OCI-LY7 (cell line): ENCODE data around the gene KDM2B. TPM values are rescaled to one million over a fixed set of nuclear protein-coding genes. Genes with fewer than 3 reads are reported as not detected.

Experiments
- BruUV-seq: library from RNA; stranded (reverse); fragments of 400-500 nt; replicated peaks from 2 replicates; lab custom pipeline; 2021; lab: Mats Ljungman, UMichigan
- CTCF ChIA-PET: fragments of 300-600 bp; sonication (Branson Sonifier 250); formaldehyde crosslinking; loops from one replicate; lab custom pipeline; 2022; ENCODE audit warnings: antibody characterized with exemption; ENCODE audit not compliant: unreplicated experiment; lab: Charles Lee
- POLR2A ChIA-PET: fragments of 300-600 bp; sonication (Branson Sonifier 250); formaldehyde crosslinking; loops from one replicate; lab custom pipeline; 2022; ENCODE audit warnings: antibody characterized with exemption; lab: Charles Lee
- DNase-seq: peaks from one replicate; pipeline ENCODE4 v3.0.0-alpha.2; 2015; ENCODE audit warnings: low spot score
- H2AFZ ChIP-seq: fragments of 200-600 bp; sonication (generic), shearing (Covaris generic); 2 replicates; pipeline ENCODE4 v1.6.1; 2014; ENCODE audit warnings: mild to moderate bottlenecking, antibody characterized with exemption, low read length, moderate library complexity
- H3K27ac ChIP-seq: fragments of 200-600 bp; sonication (generic); 2 replicates; pipeline ENCODE4 v1.5.1; 2014; ENCODE audit warnings: mixed run types, low read depth, mild to moderate bottlenecking, moderate library complexity, low read length, inconsistent platforms; ENCODE audit not compliant: poor library complexity, severe bottlenecking
- H3K36me3 ChIP-seq: fragments of 200-600 bp; sonication (generic); 2 replicates; pipeline ENCODE4 v1.6.1; 2014; ENCODE audit warnings: mild to moderate bottlenecking, antibody characterized with exemption, low read length, moderate library complexity, mixed read lengths; ENCODE audit not compliant: insufficient read depth
- H3K4me1 ChIP-seq: fragments of 200-600 bp; sonication (generic); 2 replicates; pipeline ENCODE4 v1.5.1; 2014; ENCODE audit warnings: mild to moderate bottlenecking, low read length; ENCODE audit not compliant: insufficient read depth, poor library complexity, severe bottlenecking
- H3K4me2 ChIP-seq: fragments of 200-600 bp; sonication (generic); 2 replicates; pipeline ENCODE4 v1.6.1; 2014; ENCODE audit warnings: mild to moderate bottlenecking, low read length
- H3K4me3 ChIP-seq: fragments of 200-600 bp; sonication (generic); 2 replicates; pipeline ENCODE4 v1.5.1; 2014; ENCODE audit warnings: mild to moderate bottlenecking, low read depth, low read length; ENCODE audit not compliant: poor library complexity, severe bottlenecking
- H3K79me2 ChIP-seq: fragments of 200-600 bp; sonication (generic); 2 replicates; pipeline ENCODE4 v1.6.1; 2016; ENCODE audit warnings: low read depth, mild to moderate bottlenecking, low read length, moderate library complexity, mixed read lengths; ENCODE audit not compliant: insufficient read depth
- H3K9me2 ChIP-seq: fragments of 200-600 bp; sonication (generic); 2 replicates; pipeline ENCODE4 v1.6.1; 2016; ENCODE audit warnings: mild to moderate bottlenecking, low read length, mixed read lengths; ENCODE audit not compliant: insufficient read depth
- H3K9me3 ChIP-seq: fragments of 200-600 bp; sonication (generic); 2 replicates; pipeline ENCODE4 v1.6.1; 2014; ENCODE audit warnings: mild to moderate bottlenecking, mixed run types, low read length, mixed read lengths
- H4K20me1 ChIP-seq: fragments of 200-600 bp; sonication (generic); 2 replicates; pipeline ENCODE4 v1.6.1; 2014; ENCODE audit warnings: mild to moderate bottlenecking, antibody characterized with exemption, low read length, moderate library complexity, mixed read lengths; ENCODE audit not compliant: insufficient read depth
- CTCF ChIP-seq: fragments of 200-600 bp; sonication (generic); conservative IDR thresholded peaks from 2 replicates; pipeline ENCODE4 v1.5.1; 2014; ENCODE audit warnings: mild to moderate bottlenecking, antibody characterized with exemption, low read length, moderate library complexity, mixed read lengths
- EZH2phosphoT487 ChIP-seq: fragments of 200-600 bp; sonication (generic); IDR thresholded peaks from 2 replicates; pipeline ENCODE4 v1.6.1; 2018; ENCODE audit warnings: low read depth, borderline replicate concordance, mild to moderate bottlenecking, mixed run types, antibody characterized with exemption, low read length, moderate library complexity, mixed read lengths
- intact Hi-C: fragments of 100-400 bp; cut with micrococcal nuclease; formaldehyde crosslinking; loops from one replicate; pipeline ENCODE4 v1.10.0; 2022; ENCODE audit not compliant: unreplicated experiment
- total RNA-seq, 2 experiments: library from RNA; depleted of rRNA in 1 of 2; stranded (reverse); fragments of >200 nt in 1 of 2; shearing (Covaris generic) in 1 of 2; gene quantifications; 2 replicates each; pipeline ENCODE4 v1.2.3, GENCODE V29; 2014 to 2022

Gene KDM2B
- total RNA-seq, 2 experiments from 2014 or later, result 78.5 to 88.0 TPM

- CTCF ChIA-PET, result no interaction called here
- Histone ChIP-seq H3K9me2 (no peaks in the 10 kb centered on the region), H3K27ac (no peak overlapping the region), H3K36me3 (peaks cover 100% of the 10 kb centered on the region), H3K4me2 (no peak overlapping the region), H3K4me3 (no peak overlapping the region), H3K79me2 (no peaks in the 10 kb centered on the region), H2AFZ (no peak overlapping the region), H3K9me3 (peaks cover 9% of the 10 kb centered on the region), H4K20me1 (no peaks in the 10 kb centered on the region), H3K4me1 (no peaks in the 10 kb centered on the region)
- intact Hi-C loops, result no loop called here
- no peak for DNase-seq
- no peak for TF ChIP-seq EZH2phosphoT487
- no peak for TF ChIP-seq CTCF
- no TSS peak for BruUV-seq
- POLR2A ChIA-PET, result no interaction called here
These were observed 141.1 kb downstream of the KDM2B start for GRCh38 chr12:121439715-121440114.

DNA sequence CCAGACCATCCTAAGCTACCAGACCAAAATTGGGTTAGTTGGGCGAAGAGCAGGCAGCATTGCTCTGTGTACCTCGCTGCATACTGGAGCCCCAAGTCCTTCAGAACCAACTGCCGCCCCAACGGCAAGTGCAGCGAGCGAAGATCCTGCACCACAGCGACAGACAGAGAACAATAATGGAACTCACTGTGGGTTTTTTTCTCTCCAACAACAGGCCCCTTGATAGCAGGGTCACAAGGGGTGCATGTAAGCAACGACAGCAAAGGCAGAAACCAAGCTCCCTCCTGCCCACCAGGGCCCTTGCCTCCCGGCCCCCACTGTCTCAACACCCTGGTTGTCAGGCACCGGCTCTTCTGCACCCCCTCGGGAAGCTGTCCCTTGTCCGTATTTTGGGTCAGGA, 141.9 kb downstream of the KDM2B start:
- no peak overlapping the region for H3K4me2 ChIP-seq
- no peaks in the 10 kb centered on the region for H3K9me2 ChIP-seq
- no peaks in the 10 kb centered on the region for H3K4me1 ChIP-seq
- no peaks in the 10 kb centered on the region for H3K79me2 ChIP-seq
- BruUV-seq, result no TSS peak
- H3K27ac ChIP-seq, result no peak overlapping the region
- no peak overlapping the region for H2AFZ ChIP-seq
- intact Hi-C loops, result no loop called here
- no peak for DNase-seq
- TF ChIP-seq EZH2phosphoT487 (no peak), CTCF (no peak)
- ChIA-PET CTCF (no interaction called here), POLR2A (interaction anchor here (1.2 kb wide), 1 partner anchor 17 kb away, joined by 3 read pairs; no protein-coding TSS in a partner anchor)
- no peak overlapping the region for H3K4me3 ChIP-seq
- peaks cover 9% of the 10 kb centered on the region for H3K9me3 ChIP-seq
- H4K20me1 ChIP-seq, result no peaks in the 10 kb centered on the region
- H3K36me3 ChIP-seq, result peaks cover 100% of the 10 kb centered on the region

- BruUV-seq, result no TSS peak
- Histone ChIP-seq H3K9me2 (no peaks in the 10 kb centered on the region), H3K27ac (no peak overlapping the region), H3K79me2 (no peaks in the 10 kb centered on the region), H2AFZ (no peak overlapping the region), H3K4me1 (no peaks in the 10 kb centered on the region), H3K4me2 (no peak overlapping the region), H3K36me3 (peaks cover 100% of the 10 kb centered on the region), H4K20me1 (no peaks in the 10 kb centered on the region), H3K9me3 (peaks cover 9% of the 10 kb centered on the region), H3K4me3 (no peak overlapping the region)
- CTCF ChIA-PET, result no interaction called here
- DNase-seq, result no peak
- intact Hi-C loops, result no loop called here
- TF ChIP-seq EZH2phosphoT487 (no peak), CTCF (no peak)
- POLR2A ChIA-PET, result no interaction called here
These were observed 144.1 kb downstream of the KDM2B start for GRCh38 chr12:121436706-121437105.
